Lung (tissue), 12 donors: Measurements from ENCODE around the gene PMF1. TPM values are rescaled to one million over a fixed set of nuclear protein-coding genes. Genes with fewer than 3 reads are reported as not detected.

Experiments used
- ATAC-seq: fragments of 200-7000 bp; cut with Tn5 transposase; one replicate; pipeline ENCODE4 v1.9.1; 2020; ENCODE audit warnings: moderate number of reproducible peaks; ENCODE audit not compliant: insufficient read depth, low FRiP score
- DNase-seq, 3 donors: peaks; one replicate each; pipeline ENCODE4 v3.0.0-alpha.2; 2013 to 2017
- H3K27ac ChIP-seq, 2 donors: one replicate each; pipeline ENCODE4 v1.5.1; 2013; ENCODE audit warnings: mild to moderate bottlenecking in 2 of 2, moderate library complexity in 2 of 2, control low read depth in 1 of 2, inconsistent platforms in 1 of 2, low read depth in 1 of 2, low read length in 1 of 2
- H3K27me3 ChIP-seq, 3 donors: one replicate each; pipeline ENCODE4 v1.5.1; 2013; ENCODE audit warnings: low read length in 2 of 3; ENCODE audit not compliant: control insufficient read depth in 3 of 3, insufficient read depth in 3 of 3
- H3K36me3 ChIP-seq, 4 donors: one replicate each; pipeline ENCODE4 v1.5.1; 2013; ENCODE audit warnings: low read length in 4 of 4, mild to moderate bottlenecking in 1 of 4, moderate library complexity in 1 of 4; ENCODE audit not compliant: control insufficient read depth in 4 of 4, insufficient read depth in 4 of 4
- H3K4me1 ChIP-seq, 5 donors: one replicate each; pipeline ENCODE4 v1.5.1; 2013; ENCODE audit warnings: low read length in 5 of 5, mild to moderate bottlenecking in 2 of 5, moderate library complexity in 1 of 5; ENCODE audit not compliant: control insufficient read depth in 5 of 5, insufficient read depth in 5 of 5
- H3K4me3 ChIP-seq: one replicate; pipeline ENCODE4 v1.5.1; 2013; ENCODE audit warnings: mild to moderate bottlenecking, control low read depth, moderate library complexity
- H3K9ac ChIP-seq, 2 donors: one replicate each; pipeline ENCODE4 v1.5.1; 2013; ENCODE audit warnings: low read length in 2 of 2, control low read depth in 1 of 2; ENCODE audit not compliant: insufficient read depth in 1 of 2
- H3K9me3 ChIP-seq, 4 donors: one replicate each; pipeline ENCODE4 v1.5.1; 2013; ENCODE audit warnings: low read length in 3 of 4, mild to moderate bottlenecking in 1 of 4, moderate library complexity in 1 of 4; ENCODE audit not compliant: control insufficient read depth in 4 of 4, insufficient read depth in 3 of 4
- WGBS, 2 donors: extraction: QIAGEN DNeasy Blood & Tissue Kit; methylation state at CpG; one replicate each; pipeline ENCODE4 v1.1.7; 2013; 5-methylcytosine and 5-hydroxymethylcytosine counted together
- polyA plus RNA-seq, 2 donors: library from polyadenylated mRNA; stranded (reverse); fragments of 200-250 nt; gene quantifications; one replicate each; pipeline ENCODE4 v1.2.1, GENCODE V29; 2013
- total RNA-seq, 2 donors: library from RNA; depleted of rRNA in 1 of 2; stranded (reverse); fragments of >200 nt in 1 of 2; gene quantifications; one replicate each; pipeline ENCODE4 v1.2.1, GENCODE V29; 2014 to 2021
- TF ChIP-seq, protein P1 (sequence below): IDR thresholded peaks from 2 replicates; pipeline ENCODE4 v1.5.1; 2012; ENCODE audit warnings: mild to moderate bottlenecking; ENCODE audit errors: control extremely low read depth, extremely low read depth
- donor health status: control.
- donor health status: control.
- donor health status: Bipolar disorder and iron deficiency.
- donor health status: healthy.
- donor health status: DM: yes; HTN: yes; CAD: no.

The PMF1 gene
- total and polyA plus RNA-seq, 4 donors, result 60.0 to 144 (median 64.7) TPM

DNA sequence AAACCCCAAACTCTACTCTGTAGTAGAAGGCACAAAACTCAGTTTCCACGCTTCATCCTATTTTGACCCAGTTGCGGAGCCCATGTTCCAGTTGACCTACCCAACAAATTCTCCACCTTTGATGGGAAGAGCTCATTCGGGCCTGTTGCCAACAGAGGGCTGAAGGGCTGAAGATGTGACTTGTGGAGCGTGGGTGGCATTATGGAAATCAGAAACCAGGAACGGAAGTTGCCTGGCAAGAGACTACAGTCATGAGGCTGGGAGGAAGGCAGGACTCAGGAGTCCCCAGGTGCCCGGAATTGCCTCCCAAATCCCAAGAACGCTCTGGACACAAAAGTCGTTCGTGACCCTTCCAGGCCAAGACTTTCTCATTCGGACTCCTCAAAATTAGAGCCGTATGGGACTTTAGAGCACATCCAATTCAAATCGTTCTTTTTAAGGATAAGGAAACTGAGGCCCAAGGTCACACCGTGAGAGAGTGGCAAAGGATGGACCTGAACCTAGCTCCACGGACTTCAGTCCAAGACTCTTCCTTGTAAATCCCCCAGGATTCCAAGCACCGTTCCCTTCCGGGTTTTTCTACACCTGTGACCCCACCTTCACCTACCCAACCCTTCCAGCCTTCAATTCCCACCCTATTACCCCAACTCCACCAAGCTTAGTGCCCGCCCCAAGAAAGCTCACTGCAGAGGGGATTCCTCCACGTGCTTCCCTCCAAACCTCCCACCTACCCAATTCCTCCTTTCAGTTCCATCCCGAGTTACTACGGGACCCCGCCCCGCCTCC lies 69.1 kb downstream of the PMF1 start:
- peaks cover 0 to 2% (median 0%) of the 10 kb centered on the region in 4 donors for H3K9me3 ChIP-seq
- 9 to 11% methylated on average over 22 of the region's 22 CpGs for WGBS, 2 donors
- peaks cover under 1 to 25% (median 16%) of the 10 kb centered on the region in 4 donors for H3K36me3 ChIP-seq
- H3K9ac ChIP-seq, result peak overlapping the region; percentile 64 to 89
- TF ChIP-seq, protein P1, sequence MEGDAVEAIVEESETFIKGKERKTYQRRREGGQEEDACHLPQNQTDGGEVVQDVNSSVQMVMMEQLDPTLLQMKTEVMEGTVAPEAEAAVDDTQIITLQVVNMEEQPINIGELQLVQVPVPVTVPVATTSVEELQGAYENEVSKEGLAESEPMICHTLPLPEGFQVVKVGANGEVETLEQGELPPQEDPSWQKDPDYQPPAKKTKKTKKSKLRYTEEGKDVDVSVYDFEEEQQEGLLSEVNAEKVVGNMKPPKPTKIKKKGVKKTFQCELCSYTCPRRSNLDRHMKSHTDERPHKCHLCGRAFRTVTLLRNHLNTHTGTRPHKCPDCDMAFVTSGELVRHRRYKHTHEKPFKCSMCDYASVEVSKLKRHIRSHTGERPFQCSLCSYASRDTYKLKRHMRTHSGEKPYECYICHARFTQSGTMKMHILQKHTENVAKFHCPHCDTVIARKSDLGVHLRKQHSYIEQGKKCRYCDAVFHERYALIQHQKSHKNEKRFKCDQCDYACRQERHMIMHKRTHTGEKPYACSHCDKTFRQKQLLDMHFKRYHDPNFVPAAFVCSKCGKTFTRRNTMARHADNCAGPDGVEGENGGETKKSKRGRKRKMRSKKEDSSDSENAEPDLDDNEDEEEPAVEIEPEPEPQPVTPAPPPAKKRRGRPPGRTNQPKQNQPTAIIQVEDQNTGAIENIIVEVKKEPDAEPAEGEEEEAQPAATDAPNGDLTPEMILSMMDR, result no peak
- ATAC-seq, result no peak
- H3K27me3 ChIP-seq, result no peaks in the 10 kb centered on the region
- peaks cover 0 to 22% (median 9%) of the 10 kb centered on the region in 5 donors for H3K4me1 ChIP-seq
- H3K27ac ChIP-seq, result peak overlapping the region; percentile 95 to 97
- peak overlapping the region; percentile 97 for H3K4me3 ChIP-seq
- peak in 1 of 3 donors; percentile 38 for DNase-seq

DNA sequence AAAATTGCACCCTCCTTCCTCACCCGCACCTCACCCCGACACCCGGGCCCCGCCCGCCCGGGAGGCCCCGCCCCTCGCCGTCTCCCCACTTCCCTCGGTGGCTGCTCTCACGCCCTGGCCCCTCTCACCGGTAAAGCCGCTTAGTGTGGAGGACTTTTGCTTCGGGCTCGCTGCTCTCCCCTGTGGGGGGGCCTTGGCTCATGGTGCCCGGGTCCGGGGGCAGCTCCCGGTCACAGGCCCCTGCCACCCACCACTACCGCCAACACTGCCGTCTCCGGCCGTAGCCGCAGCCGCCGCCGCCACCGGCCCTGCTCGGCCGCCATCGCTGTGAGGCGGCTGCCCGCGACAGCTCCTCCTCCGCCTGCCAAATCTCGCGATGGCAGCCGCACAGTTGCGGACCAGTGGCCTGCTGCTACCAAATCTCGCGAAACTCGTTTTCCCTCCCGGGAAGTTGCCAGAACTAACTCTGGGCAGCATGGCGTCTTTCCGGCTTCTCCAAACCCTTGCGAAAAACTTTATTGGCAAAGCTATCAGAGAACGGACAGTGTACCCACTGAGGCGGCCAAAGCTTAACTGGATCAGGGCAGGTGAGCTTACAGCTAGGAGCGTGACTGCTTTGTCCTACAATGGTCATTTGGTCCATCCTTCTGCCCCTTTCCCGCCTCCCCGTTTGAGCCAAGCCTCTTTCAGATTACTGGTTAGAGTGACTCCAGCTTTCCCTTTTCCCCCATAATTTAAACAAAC lies 69.8 kb downstream of the PMF1 start, which contains the start of gene SMG5:
TSS of gene SMG5 (minus strand) at position 347 of the 744 bp plus-strand sequence. CDS start at position 202, 145 bp downstream.
- Histone ChIP-seq H3K4me1 (peaks cover 0 to 22% (median 6%) of the 10 kb centered on the region in 5 donors), H3K27ac (peak within 1 kb of the TSS; percentile 95 to 97), H3K36me3 (peaks cover 0 to 21% (median 12%) of the 10 kb centered on the region in 4 donors), H3K9ac (peak within 1 kb of the TSS; percentile 64 to 93), H3K9me3 (no peaks in the 10 kb centered on the region), H3K27me3 (no peaks in the 10 kb centered on the region), H3K4me3 (peak within 1 kb of the TSS; percentile 97)
- TF ChIP-seq, protein P1, result no peak
- DNase-seq, result peak; percentile 98 to 100 (median 99)
- 0% methylated on average over 50 of the region's 50 CpGs for WGBS, 2 donors
- ATAC-seq, result peak; percentile 94

DNA sequence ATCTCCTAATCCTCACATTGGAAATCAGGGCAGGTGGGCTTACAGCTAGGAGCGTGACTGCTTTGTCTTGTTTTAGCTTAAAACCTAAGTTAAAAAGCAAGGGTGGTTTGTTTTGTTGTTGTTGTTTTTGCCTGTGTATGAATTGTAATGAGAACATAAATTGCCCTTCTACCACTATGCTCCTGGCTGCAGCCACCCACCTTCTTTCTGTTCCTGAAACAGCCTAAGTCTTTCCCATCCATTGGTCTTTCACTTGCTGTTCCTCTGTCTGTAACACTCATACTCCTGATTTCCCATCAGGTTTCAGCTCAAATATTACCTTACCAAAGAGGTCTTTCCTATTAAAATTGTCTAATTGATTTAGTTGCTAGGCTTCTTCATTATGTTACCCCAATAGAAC lies 70.7 kb downstream of the PMF1 start:
- ATAC-seq, result no peak
- Histone ChIP-seq H3K4me3 (peak overlapping the region; percentile 55), H3K9ac (peak overlapping the region; percentile 42 to 93), H3K4me1 (peaks cover 0 to 22% (median 6%) of the 10 kb centered on the region in 5 donors), H3K27ac (no peak overlapping the region), H3K27me3 (no peaks in the 10 kb centered on the region), H3K36me3 (peaks cover 0 to 15% (median 7%) of the 10 kb centered on the region in 4 donors), H3K9me3 (no peaks in the 10 kb centered on the region)
- TF ChIP-seq, protein P1, result no peak
- DNase-seq, result no peak
- WGBS, 2 donors, result 92 to 95% methylated on average over 1 of the region's 1 CpG
